Stomach (tissue), 9 donors: Measurements from ENCODE around the gene FBXL7. TPM values are rescaled to one million over a fixed set of nuclear protein-coding genes. Genes with fewer than 3 reads are reported as not detected.

ENCODE experiments used
- DNase-seq, 2 donors: peaks; one replicate each; pipeline versions ENCODE4 v3.0.0 to v3.0.0-alpha.2; 2013 to 2019
- H3K27ac ChIP-seq, 5 donors: fragments of 200-600 bp in 4 of 5; sonication (generic) in 4 of 5; one replicate each; pipeline ENCODE4 v1.5.1; 2013 to 2019; ENCODE audit warnings: mild to moderate bottlenecking in 1 of 5, moderate library complexity in 1 of 5
- H3K27me3 ChIP-seq, 3 donors: fragments of 200-600 bp; sonication (generic); one replicate each; pipeline ENCODE4 v1.5.1; 2017 to 2019; ENCODE audit warnings: mixed run types in 1 of 3
- H3K36me3 ChIP-seq, 4 donors: fragments of 200-600 bp; sonication (generic); 1 replicate in 3 of 4; 2 replicates in 1 of 4; pipeline ENCODE4 v1.5.1; 2016 to 2019
- H3K4me1 ChIP-seq, 4 donors: fragments of 200-600 bp; sonication (generic); one replicate each; pipeline ENCODE4 v1.5.1; 2016 to 2019
- H3K4me3 ChIP-seq, 4 donors: fragments of 200-600 bp; sonication (generic) in 3 of 4; one replicate each; pipeline ENCODE4 v1.5.1; 2016 to 2019; ENCODE audit warnings: mild to moderate bottlenecking in 1 of 4
- H3K9me3 ChIP-seq, 4 donors: fragments of 200-600 bp; sonication (generic); one replicate each; pipeline ENCODE4 v1.5.1; 2016 to 2019
- EP300 ChIP-seq: sonication (generic); formaldehyde crosslinking; IDR thresholded peaks from one replicate; pipeline ENCODE4 v1.6.1; 2017; ENCODE audit warnings: antibody characterized with exemption
- POLR2A ChIP-seq, 4 donors: fragments of 450-650 bp; IDR thresholded peaks; one replicate each; pipeline ENCODE4 v1.6.1; 2016; ENCODE audit warnings: antibody characterized with exemption in 4 of 4, control low read depth in 2 of 4, mild to moderate bottlenecking in 1 of 4, moderate library complexity in 1 of 4
- POLR2AphosphoS5 ChIP-seq, 3 donors: sonication (generic); formaldehyde crosslinking; IDR thresholded peaks; one replicate each; pipeline ENCODE4 v1.6.1; 2016; ENCODE audit warnings: antibody characterized with exemption in 3 of 3
- WGBS, 5 donors: extraction: QIAGEN DNeasy Blood & Tissue Kit in 3 of 5; methylation state at CpG; one replicate each; pipeline versions ENCODE4 v1.1.5 to v1.1.7; 2013 to 2018; 5-methylcytosine and 5-hydroxymethylcytosine counted together
- intact Hi-C: fragments of 100-400 bp; cut with DNase I; formaldehyde crosslinking; loops from one replicate; pipeline ENCODE4 v1.15.1; 2023; ENCODE audit warnings: low total_unique reads
- polyA plus RNA-seq, 3 donors: library from polyadenylated mRNA; stranded (reverse); fragments of 200-250 nt; gene quantifications; one replicate each; pipeline ENCODE4 v1.2.3, GENCODE V29; 2013
- total RNA-seq, 5 donors: library from RNA; depleted of rRNA; stranded (reverse); fragments of >200 nt; gene quantifications; one replicate each; pipeline versions ENCODE4 v1.1.0 to v1.2.3, GENCODE V29; 2014 to 2016
- TF ChIP-seq, protein P1 (sequence below), 7 experiments: fragments of 450-650 bp in 4 of 7; fragments of 200-600 bp in 3 of 7; sonication (generic) in 3 of 7; IDR thresholded peaks; one replicate each; pipeline ENCODE4 v1.5.1; 2016 to 2019; ENCODE audit warnings: antibody characterized with exemption in 7 of 7, control low read depth in 2 of 7, mild to moderate bottlenecking in 1 of 7
- donor health status: healthy with polysubstance abuse.
- donor health status: Bipolar disorder and iron deficiency.
- donor health status: healthy.

The FBXL7 gene
- total and polyA plus RNA-seq, 8 donors, result 3.6 to 17.1 (median 6.8) TPM

DNA sequence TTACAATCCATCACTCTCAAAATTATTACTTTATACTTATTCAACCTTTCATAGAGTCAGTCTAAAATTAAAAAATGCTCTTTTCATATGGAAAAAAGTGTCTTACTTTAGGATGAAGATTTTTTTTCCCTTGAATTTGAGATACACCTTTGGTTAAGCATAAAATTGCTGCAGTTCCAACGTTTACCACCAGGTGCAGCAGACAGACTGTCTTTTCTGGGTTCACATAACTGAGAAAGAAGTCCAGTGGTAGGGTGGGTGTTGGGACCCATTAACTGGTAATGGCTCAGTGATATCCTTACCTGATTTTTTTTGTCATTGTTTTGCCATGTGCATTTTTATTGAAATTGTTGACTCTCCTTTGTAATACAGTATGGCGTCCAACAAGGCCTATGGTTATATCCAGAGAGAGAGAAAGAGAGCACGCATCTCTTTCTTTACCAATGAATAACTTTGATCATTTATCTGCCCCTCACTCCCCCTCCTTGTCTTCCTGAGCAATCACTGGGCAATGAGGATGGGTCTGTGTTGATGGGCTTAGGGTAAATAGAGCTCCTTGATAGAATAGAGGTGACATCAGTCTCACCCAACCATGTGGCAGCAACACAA, 98.4 kb downstream of the FBXL7 start:
- Histone ChIP-seq H3K27ac (no peak overlapping the region), H3K4me1 (peaks cover 0 to 4% (median 0%) of the 10 kb centered on the region in 4 donors), H3K9me3 (no peaks in the 10 kb centered on the region), H3K4me3 (no peak overlapping the region), H3K36me3 (no peaks in the 10 kb centered on the region), H3K27me3 (no peaks in the 10 kb centered on the region)
- TF ChIP-seq POLR2AphosphoS5 (IDR thresholded peaks at IDR 0.05), result no peak
- TF ChIP-seq POLR2A (IDR thresholded peaks at IDR 0.05), result no peak
- TF ChIP-seq, protein P1, sequence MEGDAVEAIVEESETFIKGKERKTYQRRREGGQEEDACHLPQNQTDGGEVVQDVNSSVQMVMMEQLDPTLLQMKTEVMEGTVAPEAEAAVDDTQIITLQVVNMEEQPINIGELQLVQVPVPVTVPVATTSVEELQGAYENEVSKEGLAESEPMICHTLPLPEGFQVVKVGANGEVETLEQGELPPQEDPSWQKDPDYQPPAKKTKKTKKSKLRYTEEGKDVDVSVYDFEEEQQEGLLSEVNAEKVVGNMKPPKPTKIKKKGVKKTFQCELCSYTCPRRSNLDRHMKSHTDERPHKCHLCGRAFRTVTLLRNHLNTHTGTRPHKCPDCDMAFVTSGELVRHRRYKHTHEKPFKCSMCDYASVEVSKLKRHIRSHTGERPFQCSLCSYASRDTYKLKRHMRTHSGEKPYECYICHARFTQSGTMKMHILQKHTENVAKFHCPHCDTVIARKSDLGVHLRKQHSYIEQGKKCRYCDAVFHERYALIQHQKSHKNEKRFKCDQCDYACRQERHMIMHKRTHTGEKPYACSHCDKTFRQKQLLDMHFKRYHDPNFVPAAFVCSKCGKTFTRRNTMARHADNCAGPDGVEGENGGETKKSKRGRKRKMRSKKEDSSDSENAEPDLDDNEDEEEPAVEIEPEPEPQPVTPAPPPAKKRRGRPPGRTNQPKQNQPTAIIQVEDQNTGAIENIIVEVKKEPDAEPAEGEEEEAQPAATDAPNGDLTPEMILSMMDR (IDR thresholded peaks at IDR 0.05), result peak in 3 of 7 experiments; percentile 6 to 39 (median 11)
- DNase-seq, result no peak
- 65 to 72% (median 69%) methylated on average over 3 of the region's 3 CpGs for WGBS, 5 donors
- intact Hi-C loops, result no loop called here

DNA sequence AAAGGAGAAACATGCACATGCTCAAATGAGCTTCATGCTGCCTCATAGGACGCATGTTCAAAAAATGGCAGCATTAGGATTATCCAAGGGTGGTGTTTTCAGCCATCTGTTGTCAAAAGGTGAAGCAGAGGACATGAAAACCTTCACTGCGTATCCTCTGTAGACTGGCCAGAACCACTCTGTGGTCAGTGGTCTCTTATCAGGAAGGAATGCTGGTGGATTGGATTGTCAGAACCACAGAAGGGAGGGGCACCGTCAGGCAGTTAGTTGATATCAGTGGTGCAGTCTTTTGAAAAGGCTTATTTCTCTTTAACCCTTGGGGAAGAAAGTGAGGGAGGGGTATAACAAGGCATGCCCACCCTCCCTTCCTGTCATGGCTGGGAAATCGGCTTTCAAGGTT, 100.1 kb downstream of the FBXL7 start:
- TF ChIP-seq, protein P1 (IDR thresholded peaks at IDR 0.05), result no peak
- TF ChIP-seq EP300 (no peak), POLR2A (IDR thresholded peaks at IDR 0.05) (no peak), POLR2AphosphoS5 (IDR thresholded peaks at IDR 0.05) (no peak)
- intact Hi-C loops, result no loop called here

DNA sequence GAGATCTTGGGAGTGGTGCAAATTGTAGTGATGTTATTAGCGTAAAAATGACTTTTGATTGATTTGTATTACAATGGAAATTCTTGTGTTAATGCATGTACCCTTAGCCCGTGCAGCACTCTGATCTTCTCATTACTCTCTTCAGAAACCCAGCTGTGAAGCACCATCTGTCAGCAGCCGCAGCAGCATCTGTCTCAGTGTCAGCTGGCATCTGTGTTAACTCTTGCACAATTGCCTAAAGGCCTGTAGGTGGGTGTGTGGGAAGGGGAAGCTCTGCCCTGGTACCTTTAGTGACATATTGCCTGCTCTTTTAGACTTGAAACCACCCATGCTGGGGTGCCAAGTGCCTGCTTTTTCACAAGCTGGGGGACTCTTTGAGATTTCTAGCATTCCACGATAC, 101.3 kb downstream of the FBXL7 start:
- 75 to 81% (median 79%) methylated on average over 4 of the region's 4 CpGs for WGBS, 5 donors
- Histone ChIP-seq H3K27ac (no peak overlapping the region), H3K36me3 (no peaks in the 10 kb centered on the region), H3K27me3 (no peaks in the 10 kb centered on the region), H3K4me1 (peaks cover 0 to 4% (median 0%) of the 10 kb centered on the region in 4 donors), H3K9me3 (no peaks in the 10 kb centered on the region), H3K4me3 (no peak overlapping the region)
- intact Hi-C loops, result no loop called here
- DNase-seq, result no peak
- TF ChIP-seq EP300, result no peak
- TF ChIP-seq POLR2A (IDR thresholded peaks at IDR 0.05), result no peak
- TF ChIP-seq POLR2AphosphoS5 (IDR thresholded peaks at IDR 0.05), result no peak
- TF ChIP-seq, protein P1 (IDR thresholded peaks at IDR 0.05), result no peak

More for the DNA sequence above, 100.1 kb downstream of the FBXL7 start:
- Histone ChIP-seq H3K27me3 (no peaks in the 10 kb centered on the region), H3K27ac (no peak overlapping the region), H3K4me3 (no peak overlapping the region), H3K9me3 (no peaks in the 10 kb centered on the region), H3K4me1 (peaks cover 0 to 4% (median 0%) of the 10 kb centered on the region in 4 donors), H3K36me3 (no peaks in the 10 kb centered on the region)
- WGBS, 5 donors, result 48 to 78% (median 57%) methylated on average over 4 of the region's 4 CpGs
- DNase-seq, result no peak

DNA sequence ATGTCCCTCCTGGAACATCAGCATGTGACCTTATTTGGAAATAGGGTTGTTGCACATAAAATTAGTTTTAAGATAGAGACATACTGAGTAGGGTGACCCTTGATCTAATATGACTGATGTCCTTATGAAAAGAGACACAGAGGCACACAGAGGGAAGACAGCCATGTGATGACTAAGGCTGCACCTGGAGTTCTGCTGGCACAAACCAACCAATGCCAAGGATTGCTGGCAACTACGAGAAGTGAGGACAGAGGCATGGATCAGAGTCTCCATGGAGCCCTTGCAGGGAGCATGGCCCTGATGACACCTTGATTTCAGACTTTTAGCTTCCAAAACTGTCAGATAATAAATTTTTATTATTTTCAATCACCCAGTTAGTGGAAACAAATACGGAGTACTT, 101.9 kb downstream of the FBXL7 start:
- H3K4me3 ChIP-seq, result no peak overlapping the region
- no peak overlapping the region for H3K27ac ChIP-seq
- 82 to 94% (median 87%) methylated on average over 2 of the region's 2 CpGs for whole genome bisulfite sequencing, 5 donors
- H3K9me3 ChIP-seq, result no peaks in the 10 kb centered on the region
- TF ChIP-seq, protein P1 (IDR thresholded peaks at IDR 0.05), result no peak
- TF ChIP-seq EP300, result no peak
- no peak for DNase-seq
- intact Hi-C loops, result no loop called here
- no peaks in the 10 kb centered on the region for H3K36me3 ChIP-seq
- H3K4me1 ChIP-seq, result peaks cover 0 to 4% (median 0%) of the 10 kb centered on the region in 4 donors
- H3K27me3 ChIP-seq, result no peaks in the 10 kb centered on the region
